HepG2 (cell line): ENCODE measurements around the gene NELFB. TPM values are rescaled to one million over a fixed set of nuclear protein-coding genes. Genes with fewer than 3 reads are reported as not detected.

ENCODE experiments used
- ATAC-seq: fragments of 200-7000 bp; cut with Tn5 transposase; 3 replicates; pipeline ENCODE4 v1.9.1; 2020; ENCODE audit warnings: mild to moderate bottlenecking, moderate library complexity
- BruUV-seq: library from RNA; stranded (reverse); fragments of 400-500 nt; replicated peaks from 2 replicates; lab custom pipeline; 2021; lab: Mats Ljungman, UMichigan
- CTCF ChIA-PET: fragments of 300-600 bp; formaldehyde crosslinking; extraction: SDS; loops from one replicate; lab custom pipeline; 2021; ENCODE audit warnings: low total read pairs, inconsistent platforms, low intra/inter-chr PET ratio; lab: Yijun Ruan, JAX
- POLR2A ChIA-PET: fragments of 350-600 bp; sonication (Branson Sonifier 250); formaldehyde crosslinking; loops from one replicate; lab custom pipeline; 2020; ENCODE audit warnings: antibody characterized with exemption, inconsistent platforms; lab: Yijun Ruan, JAX
- DNase-seq: peaks from one replicate; pipeline ENCODE4 v3.0.0-alpha.2; 2015; ENCODE audit warnings: low spot score
- FAIRE-seq: peaks from 3 replicates; lab custom pipeline; 2011; peaks lifted over from hg19 to GRCh38; lab: Jason Lieb, UNC
- H2AFZ ChIP-seq: one replicate; pipeline ENCODE4 v1.6.1; 2011; ENCODE audit warnings: low read length, inconsistent platforms
- H3K27ac ChIP-seq: fragments of 300-600 bp; 3 replicates; pipeline ENCODE4 v1.8.0; 2011; ENCODE audit warnings: mixed run types, mild to moderate bottlenecking, mixed read lengths, low read length, inconsistent platforms; ENCODE audit not compliant: insufficient read depth; ENCODE audit errors: extremely low read length
- H3K27me3 ChIP-seq, 2 experiments: fragments of 200-600 bp in 1 of 2; 2 replicates in 1 of 2; 3 replicates in 1 of 2; pipeline versions ENCODE4 v1.6.0 to v1.8.0; 2011; ENCODE audit warnings: low read length in 2 of 2, mild to moderate bottlenecking in 2 of 2, moderate library complexity in 2 of 2, inconsistent platforms in 1 of 2; ENCODE audit not compliant: insufficient read depth in 2 of 2, control insufficient read depth in 1 of 2
- H3K36me3 ChIP-seq, 2 experiments: fragments of 200-600 bp in 1 of 2; replicated peaks in 1 of 2; 2 replicates in 1 of 2; 3 replicates in 1 of 2; pipeline versions ENCODE4 v1.5.1 to v1.8.0; 2011; ENCODE audit warnings: low read length in 2 of 2, inconsistent platforms in 1 of 2; ENCODE audit not compliant: insufficient read depth in 2 of 2, control insufficient read depth in 1 of 2
- H3K4me1 ChIP-seq: 2 replicates; pipeline ENCODE4 v1.5.1; 2012; ENCODE audit warnings: low read length, inconsistent platforms; ENCODE audit not compliant: insufficient read depth
- H3K4me2 ChIP-seq: 2 replicates; pipeline ENCODE4 v1.6.0; 2011; ENCODE audit warnings: low read depth, low read length, inconsistent platforms
- H3K4me3 ChIP-seq, 3 experiments: fragments of 200-600 bp in 1 of 3; sonication (generic), shearing (Covaris generic) in 1 of 3; replicated peaks in 1 of 3; 2 replicates each; pipeline ENCODE4 v1.5.1; 2011 to 2016; ENCODE audit warnings: low read length in 3 of 3, inconsistent platforms in 2 of 3, low read depth in 2 of 3, mild to moderate bottlenecking in 2 of 3, control low read depth in 1 of 3, mixed read lengths in 1 of 3; ENCODE audit not compliant: insufficient read depth in 1 of 3
- H3K79me2 ChIP-seq: one replicate; pipeline ENCODE4 v1.6.1; 2011; ENCODE audit warnings: low read length, inconsistent platforms; ENCODE audit not compliant: insufficient read depth
- H3K9ac ChIP-seq: 2 replicates; pipeline ENCODE4 v1.6.0; 2011; ENCODE audit warnings: mild to moderate bottlenecking, low read depth, low read length, inconsistent platforms; ENCODE audit not compliant: insufficient read depth
- H3K9me3 ChIP-seq: 2 replicates; pipeline ENCODE4 v1.5.1; 2012; ENCODE audit warnings: mild to moderate bottlenecking, low read length
- H4K20me1 ChIP-seq: 2 replicates; pipeline ENCODE4 v1.6.0; 2011; ENCODE audit warnings: inconsistent platforms, mild to moderate bottlenecking, low read length, moderate library complexity; ENCODE audit not compliant: insufficient read depth
- ATF4 ChIP-seq, 2 experiments: fragments of 450-650 bp in 1 of 2; sonication (generic) in 1 of 2; formaldehyde crosslinking; IDR thresholded peaks; 2 replicates each; pipeline versions ENCODE4 v1.5.0 to v1.8.0; 2020 to 2022; ENCODE audit warnings: mild to moderate bottlenecking in 1 of 2, missing genetic modification reagents in 1 of 2
- CENPT ChIP-seq: sonication (generic); formaldehyde crosslinking; IDR thresholded peaks from 2 replicates; pipeline ENCODE4 v1.8.0; 2022; ENCODE audit warnings: low read depth, mild to moderate bottlenecking, moderate library complexity, missing genetic modification reagents
- ISL2 ChIP-seq: sonication (generic); formaldehyde crosslinking; IDR thresholded peaks from 2 replicates; pipeline ENCODE4 v1.5.0; 2020; ENCODE audit warnings: missing genetic modification reagents
- JUND ChIP-seq: sonication (generic); formaldehyde crosslinking; IDR thresholded peaks from 2 replicates; pipeline ENCODE4 v1.8.0; 2022; ENCODE audit warnings: mild to moderate bottlenecking, missing genetic modification reagents
- RELA ChIP-seq: sonication (generic); formaldehyde crosslinking; IDR thresholded peaks from 2 replicates; pipeline ENCODE4 v1.4.0; 2020; ENCODE audit warnings: missing genetic modification reagents
- SOX13 ChIP-seq, 3 experiments: fragments of 450-650 bp in 1 of 3; sonication (generic) in 1 of 3; formaldehyde crosslinking in 1 of 3; IDR thresholded peaks in 2 of 3; conservative IDR thresholded peaks in 1 of 3; 2 replicates each; pipeline versions ENCODE4 v1.5.0 to v1.6.1; 2016 to 2020; ENCODE audit warnings: antibody characterized with exemption in 1 of 3, mild to moderate bottlenecking in 1 of 3, missing compliant biosample characterization in 1 of 3, missing genetic modification reagents in 1 of 3, moderate library complexity in 1 of 3
- TAF1 ChIP-seq: sonication (generic); formaldehyde crosslinking; IDR thresholded peaks from 2 replicates; pipeline ENCODE4 v1.4.0; 2020; ENCODE audit warnings: missing genetic modification reagents
- TIGD3 ChIP-seq: sonication (generic); formaldehyde crosslinking; IDR thresholded peaks from 2 replicates; pipeline ENCODE4 v1.5.1; 2020; ENCODE audit warnings: mild to moderate bottlenecking, missing genetic modification reagents, borderline replicate concordance
- ZNF441 ChIP-seq: sonication (generic); formaldehyde crosslinking; IDR thresholded peaks from 2 replicates; pipeline ENCODE4 v1.7.0; 2021; ENCODE audit warnings: missing genetic modification reagents, borderline replicate concordance
- ZNF75D ChIP-seq: sonication (generic); formaldehyde crosslinking; IDR thresholded peaks from 2 replicates; pipeline ENCODE4 v1.8.1; 2023; ENCODE audit warnings: missing genetic modification reagents, mild to moderate bottlenecking, borderline replicate concordance
- ZZZ3 ChIP-seq: sonication (generic); formaldehyde crosslinking; IDR thresholded peaks from 2 replicates; pipeline ENCODE4 v1.4.0; 2020; ENCODE audit warnings: missing genetic modification reagents, mild to moderate bottlenecking, borderline replicate concordance
- WGBS: methylation state at CpG from one replicate; pipeline ENCODE4 v1.1.6; 2017; ENCODE audit warnings: low lambda C conversion rate; 5-methylcytosine and 5-hydroxymethylcytosine counted together
- in situ Hi-C: cut with HindIII; loops from 2 replicates; pipeline ENCODE4 v1.10.0; 2017; ENCODE audit warnings: low pct_unique_long_range_greater_than_20kb; ENCODE audit not compliant: extremely low pct_ligation_motif_present
- intact Hi-C: fragments of 100-400 bp; cut with micrococcal nuclease; formaldehyde crosslinking; loops from one replicate; pipeline ENCODE4 v1.10.0; 2022; ENCODE audit not compliant: unreplicated experiment
- polyA plus RNA-seq, 8 experiments: library from polyadenylated mRNA; depleted of rRNA in 3 of 8; stranded (reverse) in 7 of 8; unstranded in 1 of 8; fragments of >200 nt; fragmentation: Illumina TruSeq in 4 of 8; extraction: Trizol in 4 of 8; gene quantifications; 2 replicates each; pipeline versions ENCODE4 v1.2.1 to v1.2.3, GENCODE V29; 2011 to 2016; ENCODE audit warnings: low read depth in 4 of 8, missing spikeins in 1 of 8, mixed read lengths in 1 of 8; ENCODE audit not compliant: insufficient read depth in 1 of 8
- total RNA-seq, 5 experiments: library from RNA; depleted of rRNA; stranded (reverse); fragments of >200 nt; fragmentation: Illumina TruSeq; extraction: Trizol; gene quantifications; 2 replicates each; pipeline ENCODE4 v1.2.3, GENCODE V29; 2016; ENCODE audit warnings: low read depth in 1 of 5

Gene NELFB
- total and polyA plus RNA-seq, 2 of the 13 experiments (the other 11 are each of a cell fraction or from before 2014, with no cell fraction given) = 26.5 to 45.8 TPM

GRCh38 chr9:137300567-137301080 lies 45.5 kb downstream of the NELFB start (continued):
- TF ChIP-seq SOX13 (IDR thresholded peaks at IDR 0.05) = no peak
- TF ChIP-seq SOX13 (CRISPR knock-in tag; conservative IDR thresholded peaks at IDR 0.05 in 1 of 2, IDR thresholded peaks at IDR 0.05 in 1 of 2) = peak in 1 of 2 experiments; percentile 62; a peak in 2 of 4 replicates
- TF ChIP-seq RELA (CRISPR knock-in tag) = no peak
- TF ChIP-seq TAF1 (CRISPR knock-in tag) = no peak
- no peak for TF ChIP-seq ATF4 (CRISPR knock-in tag; IDR thresholded peaks at IDR 0.05)
- no peak for TF ChIP-seq ZNF75D (CRISPR knock-in tag)
- TF ChIP-seq ZZZ3 (CRISPR knock-in tag) = no peak
- no peak for TF ChIP-seq ISL2
- TF ChIP-seq ZNF441 = 0 out of 2 replicates have a peak, but pooled peaks have one; percentile 19

- peak; percentile 14; the same call in 2 of the 3 replicates for ATAC-seq
- peaks cover 12 to 77% of the 10 kb centered on the region in 2 experiments for H3K27me3 ChIP-seq
- H3K36me3 ChIP-seq = no peaks in the 10 kb centered on the region
- peaks cover 77% of the 10 kb centered on the region for H3K4me1 ChIP-seq
- FAIRE-seq = no peak
- no TSS peak for BruUV-seq
- no peak overlapping the region for H2AFZ ChIP-seq
- intact Hi-C loops = loop anchor here (10.0 kb wide), 1 partner anchor 103 kb away; no protein-coding TSS in a partner anchor
- peak overlapping the region; percentile 82 for H3K4me2 ChIP-seq
- in situ Hi-C loops = no loop called here
- peak overlapping the region; percentile 46 to 63 (median 51) for H3K4me3 ChIP-seq
- peak overlapping the region; percentile 15; the same call in 1 of the 2 replicates for H3K9ac ChIP-seq
- under 1% methylated on average over 27 of the region's 115 CpGs for WGBS
- H3K79me2 ChIP-seq = no peaks in the 10 kb centered on the region
- H4K20me1 ChIP-seq = no peaks in the 10 kb centered on the region
- CTCF ChIA-PET = no interaction called here
- no peak overlapping the region for H3K27ac ChIP-seq
- DNase-seq = no peak
- H3K9me3 ChIP-seq = no peaks in the 10 kb centered on the region
- POLR2A ChIA-PET = interaction anchor here (0.5 to 1.9 kb wide), 6 partner anchors 10 to 147 kb away, joined by 3 to 6 read pairs (median 4); partner anchors contain the start of genes ENTPD8 and TOR4A
- TF ChIP-seq JUND (CRISPR knock-in tag) (no peak), CENPT (CRISPR knock-in tag) (no peak), TIGD3 (CRISPR knock-in tag) (no peak)
Observed at GRCh38 chr9:137301081-137301947, 46.2 kb downstream of the NELFB start.
